ENCODE data around the gene TMEM209.

The TMEM209 gene

GRCh38 chr7:130153211-130153908 lies 51.8 kb downstream of the TMEM209 start:
- Histone ChIP-seq H3K9ac (ENCODE audit: low read length in 5 of 5) (peak overlapping the region in 3 of 5 donors; percentile 2 to 61 (median 44)), H3K4me1 (ENCODE audit: control insufficient read depth in 5 of 5, insufficient read depth in 5 of 5, low read length in 5 of 5) (peaks cover 0 to 22% (median 14%) of the 10 kb centered on the region in 5 donors), H3K36me3 (ENCODE audit: control insufficient read depth in 5 of 5, insufficient read depth in 5 of 5, low read length in 5 of 5) (peaks cover 0 to 4% (median 0%) of the 10 kb centered on the region in 5 donors), H3K9me3 (ENCODE audit: control insufficient read depth in 5 of 5, low read length in 5 of 5) (peaks cover 0 to 7% (median 5%) of the 10 kb centered on the region in 5 donors), H3K27me3 (ENCODE audit: control insufficient read depth in 5 of 5, insufficient read depth in 4 of 5, low read length in 5 of 5) (no peaks in the 10 kb centered on the region), H3K27ac (ENCODE audit: low read depth, low read length) (no peak overlapping the region), H3K4me3 (ENCODE audit: low read depth in 1 of 5, low read length in 5 of 5) (peak overlapping the region in 4 of 5 donors; percentile 17 to 57 (median 24))

GRCh38 chr7:130152493-130153210 lies 52.6 kb downstream of the TMEM209 start:
- peaks cover 0 to 7% (median 5%) of the 10 kb centered on the region in 5 donors for H3K9me3 ChIP-seq (ENCODE audit: control insufficient read depth in 5 of 5, low read length in 5 of 5)
- no peak overlapping the region for H3K27ac ChIP-seq (ENCODE audit: low read depth, low read length)
- H3K4me1 ChIP-seq (ENCODE audit: control insufficient read depth in 5 of 5, insufficient read depth in 5 of 5, low read length in 5 of 5): peaks cover 0 to 24% (median 14%) of the 10 kb centered on the region in 5 donors
- peaks cover 0 to 4% (median 0%) of the 10 kb centered on the region in 5 donors for H3K36me3 ChIP-seq (ENCODE audit: control insufficient read depth in 5 of 5, insufficient read depth in 5 of 5, low read length in 5 of 5)
- H3K27me3 ChIP-seq (ENCODE audit: control insufficient read depth in 5 of 5, insufficient read depth in 4 of 5, low read length in 5 of 5): no peaks in the 10 kb centered on the region
- peak overlapping the region in 2 of 5 donors; percentile 40 to 61 for H3K9ac ChIP-seq (ENCODE audit: low read length in 5 of 5)
- H3K4me3 ChIP-seq (ENCODE audit: low read depth in 1 of 5, low read length in 5 of 5): peak overlapping the region in 4 of 5 donors; percentile 17 to 57 (median 24)

DNA sequence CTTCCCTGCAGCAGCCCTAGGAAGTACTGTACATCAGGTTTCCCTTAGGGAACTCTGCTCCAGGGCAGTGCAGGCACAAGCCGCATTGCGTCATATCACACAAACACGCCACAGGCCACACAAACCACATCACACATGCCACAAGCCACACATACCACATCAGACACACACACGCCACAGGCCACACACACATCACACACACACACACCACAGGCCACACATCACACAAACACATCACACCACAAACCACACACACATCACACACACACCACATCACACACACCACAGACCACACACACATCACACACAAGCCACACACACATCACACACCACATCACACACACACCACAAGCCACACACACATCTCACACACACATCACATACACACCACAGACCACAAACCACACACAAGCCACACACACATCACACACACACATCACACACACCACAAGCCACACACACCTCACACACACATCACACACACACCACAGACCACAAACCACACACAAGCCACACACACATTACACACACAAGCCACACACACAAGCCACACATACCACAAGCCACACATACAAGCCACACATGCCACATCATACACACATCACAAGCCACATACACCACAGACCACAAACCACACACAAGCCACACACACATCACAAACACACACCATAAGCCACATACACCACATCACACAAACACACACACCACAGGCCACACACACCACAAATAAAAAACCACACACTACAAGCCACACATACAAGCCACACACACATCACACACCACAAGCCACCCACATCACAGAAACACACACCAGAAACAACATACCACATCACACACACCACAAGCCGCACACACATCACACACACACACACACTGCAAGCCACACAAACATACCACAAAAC lies 53.4 kb downstream of the TMEM209 start:
- no peak overlapping the region for H3K9ac ChIP-seq (ENCODE audit: low read length in 5 of 5)

DNA sequence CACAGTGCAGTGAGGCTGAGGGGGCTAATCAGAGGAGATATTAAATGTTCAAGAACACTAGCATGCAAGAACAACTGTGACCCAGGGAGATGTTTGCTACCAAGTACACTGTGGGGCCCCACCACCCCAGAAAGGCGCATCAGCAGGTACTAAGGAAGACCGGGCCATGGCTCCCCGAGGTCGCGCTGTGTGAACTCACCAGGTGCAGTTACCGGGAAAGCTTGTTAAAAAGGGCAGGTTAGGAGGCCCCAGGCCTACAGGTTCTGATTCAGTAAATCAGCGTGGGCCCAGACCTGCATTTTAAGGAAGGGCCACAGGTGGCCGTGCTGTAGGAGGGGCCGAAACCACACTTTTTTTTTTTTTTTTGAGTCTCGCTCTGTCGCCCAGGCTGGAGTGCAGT lies 54.6 kb downstream of the TMEM209 start:
- no peaks in the 10 kb centered on the region for H3K36me3 ChIP-seq (ENCODE audit: control insufficient read depth in 5 of 5, insufficient read depth in 5 of 5, low read length in 5 of 5)
- H3K4me3 ChIP-seq (ENCODE audit: low read depth in 1 of 5, low read length in 5 of 5): no peak overlapping the region
- no peaks in the 10 kb centered on the region for H3K9me3 ChIP-seq (ENCODE audit: control insufficient read depth in 5 of 5, low read length in 5 of 5)
- H3K9ac ChIP-seq (ENCODE audit: low read length in 5 of 5): no peak overlapping the region
- no peaks in the 10 kb centered on the region for H3K27me3 ChIP-seq (ENCODE audit: control insufficient read depth in 5 of 5, insufficient read depth in 4 of 5, low read length in 5 of 5)
- H3K27ac ChIP-seq (ENCODE audit: low read depth, low read length): no peak overlapping the region
- H3K4me1 ChIP-seq (ENCODE audit: control insufficient read depth in 5 of 5, insufficient read depth in 5 of 5, low read length in 5 of 5): peaks cover 0 to 24% (median 14%) of the 10 kb centered on the region in 5 donors

More for the DNA sequence above, 53.4 kb downstream of the TMEM209 start:
- no peaks in the 10 kb centered on the region for H3K27me3 ChIP-seq (ENCODE audit: control insufficient read depth in 5 of 5, insufficient read depth in 4 of 5, low read length in 5 of 5)
- H3K27ac ChIP-seq (ENCODE audit: low read depth, low read length): no peak overlapping the region
- H3K4me3 ChIP-seq (ENCODE audit: low read depth in 1 of 5, low read length in 5 of 5): no peak overlapping the region
- peaks cover 0 to 6% (median 5%) of the 10 kb centered on the region in 5 donors for H3K9me3 ChIP-seq (ENCODE audit: control insufficient read depth in 5 of 5, low read length in 5 of 5)
- H3K4me1 ChIP-seq (ENCODE audit: control insufficient read depth in 5 of 5, insufficient read depth in 5 of 5, low read length in 5 of 5): peaks cover 0 to 24% (median 14%) of the 10 kb centered on the region in 5 donors
- no peaks in the 10 kb centered on the region for H3K36me3 ChIP-seq (ENCODE audit: control insufficient read depth in 5 of 5, insufficient read depth in 5 of 5, low read length in 5 of 5)

DNA sequence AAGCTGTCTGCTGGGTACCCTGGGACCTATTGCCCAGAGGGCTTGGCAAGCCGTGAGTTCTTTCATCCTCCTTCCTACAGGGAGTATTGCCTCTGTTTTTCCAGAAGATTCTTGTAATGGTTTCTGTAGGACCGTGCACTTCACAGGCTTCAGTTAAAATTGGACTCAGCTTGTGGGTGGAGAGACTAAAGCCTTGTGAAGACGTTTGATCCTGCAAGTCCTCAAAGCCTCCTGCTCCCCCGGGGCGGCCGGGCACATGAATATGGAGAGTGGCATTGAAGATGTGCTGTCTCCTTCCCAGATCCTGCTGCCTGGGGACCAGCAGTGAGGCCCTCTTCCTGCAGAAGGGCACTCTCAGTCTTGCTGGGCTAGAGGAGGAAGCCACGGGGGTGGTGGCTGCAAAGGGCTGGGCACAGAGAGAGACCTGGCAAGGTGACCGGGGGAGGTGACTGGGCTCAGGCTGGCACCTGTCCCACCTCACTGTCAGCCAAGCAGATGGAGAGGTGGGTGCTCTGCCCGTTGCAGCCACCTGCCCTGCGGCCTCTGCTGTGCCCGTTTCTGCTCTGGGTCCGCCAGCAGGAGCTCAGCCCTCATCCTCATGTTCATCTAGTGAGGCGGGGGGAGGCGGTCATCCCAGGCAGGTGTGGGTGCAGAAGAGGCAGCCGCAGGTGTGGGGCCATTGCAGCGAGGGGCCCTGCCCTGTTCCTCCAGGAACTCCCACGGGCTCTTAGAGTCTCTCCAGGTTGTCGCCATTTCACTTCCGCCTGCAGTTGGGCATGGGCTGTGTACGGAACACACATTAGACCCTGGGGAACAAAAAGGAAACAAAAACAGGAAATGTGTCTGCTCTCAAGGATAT lies 55.7 kb downstream of the TMEM209 start:
- H3K27me3 ChIP-seq (ENCODE audit: control insufficient read depth in 5 of 5, insufficient read depth in 4 of 5, low read length in 5 of 5): no peaks in the 10 kb centered on the region
- no peak overlapping the region for H3K27ac ChIP-seq (ENCODE audit: low read depth, low read length)
- H3K36me3 ChIP-seq (ENCODE audit: control insufficient read depth in 5 of 5, insufficient read depth in 5 of 5, low read length in 5 of 5): no peaks in the 10 kb centered on the region
- no peak overlapping the region for H3K4me3 ChIP-seq (ENCODE audit: low read depth in 1 of 5, low read length in 5 of 5)
- H3K9ac ChIP-seq (ENCODE audit: low read length in 5 of 5): no peak overlapping the region
- H3K4me1 ChIP-seq (ENCODE audit: control insufficient read depth in 5 of 5, insufficient read depth in 5 of 5, low read length in 5 of 5): peaks cover 0 to 24% (median 15%) of the 10 kb centered on the region in 5 donors
- no peaks in the 10 kb centered on the region for H3K9me3 ChIP-seq (ENCODE audit: control insufficient read depth in 5 of 5, low read length in 5 of 5)

GRCh38 chr7:130148561-130148960 lies 56.6 kb downstream of the TMEM209 start:
- Histone ChIP-seq H3K9me3 (ENCODE audit: control insufficient read depth in 5 of 5, low read length in 5 of 5) (no peaks in the 10 kb centered on the region), H3K27me3 (ENCODE audit: control insufficient read depth in 5 of 5, insufficient read depth in 4 of 5, low read length in 5 of 5) (no peaks in the 10 kb centered on the region), H3K36me3 (ENCODE audit: control insufficient read depth in 5 of 5, insufficient read depth in 5 of 5, low read length in 5 of 5) (no peaks in the 10 kb centered on the region), H3K4me3 (ENCODE audit: low read depth in 1 of 5, low read length in 5 of 5) (no peak overlapping the region), H3K27ac (ENCODE audit: low read depth, low read length) (no peak overlapping the region), H3K4me1 (ENCODE audit: control insufficient read depth in 5 of 5, insufficient read depth in 5 of 5, low read length in 5 of 5) (peaks cover 0 to 23% (median 16%) of the 10 kb centered on the region in 5 donors), H3K9ac (ENCODE audit: low read length in 5 of 5) (no peak overlapping the region)

- H3K36me3 ChIP-seq (ENCODE audit: control insufficient read depth in 5 of 5, insufficient read depth in 5 of 5, low read length in 5 of 5): no peaks in the 10 kb centered on the region
- no peak overlapping the region for H3K9ac ChIP-seq (ENCODE audit: low read length in 5 of 5)
- peaks cover 0 to 17% (median 9%) of the 10 kb centered on the region in 5 donors for H3K4me1 ChIP-seq (ENCODE audit: control insufficient read depth in 5 of 5, insufficient read depth in 5 of 5, low read length in 5 of 5)
- no peaks in the 10 kb centered on the region for H3K27me3 ChIP-seq (ENCODE audit: control insufficient read depth in 5 of 5, insufficient read depth in 4 of 5, low read length in 5 of 5)
- H3K9me3 ChIP-seq (ENCODE audit: control insufficient read depth in 5 of 5, low read length in 5 of 5): no peaks in the 10 kb centered on the region
- H3K27ac ChIP-seq (ENCODE audit: low read depth, low read length): no peak overlapping the region
- no peak overlapping the region for H3K4me3 ChIP-seq (ENCODE audit: low read depth in 1 of 5, low read length in 5 of 5)
Measured at GRCh38 chr7:130147710-130148325, 57.4 kb downstream of the TMEM209 start.

- Histone ChIP-seq H3K9ac (ENCODE audit: low read length in 5 of 5) (no peak overlapping the region), H3K4me1 (ENCODE audit: control insufficient read depth in 5 of 5, insufficient read depth in 5 of 5, low read length in 5 of 5) (peaks cover 0 to 19% (median 7%) of the 10 kb centered on the region in 5 donors), H3K36me3 (ENCODE audit: control insufficient read depth in 5 of 5, insufficient read depth in 5 of 5, low read length in 5 of 5) (no peaks in the 10 kb centered on the region), H3K4me3 (ENCODE audit: low read depth in 1 of 5, low read length in 5 of 5) (no peak overlapping the region), H3K27ac (ENCODE audit: low read depth, low read length) (no peak overlapping the region), H3K9me3 (ENCODE audit: control insufficient read depth in 5 of 5, low read length in 5 of 5) (no peaks in the 10 kb centered on the region), H3K27me3 (ENCODE audit: control insufficient read depth in 5 of 5, insufficient read depth in 4 of 5, low read length in 5 of 5) (no peaks in the 10 kb centered on the region)
Measured at GRCh38 chr7:130146693-130147405, 58.4 kb downstream of the TMEM209 start.
